Endothelial cell of umbilical vein (primary cell): Measurements from ENCODE around the gene ZNF22. TPM values are rescaled to one million over a fixed set of nuclear protein-coding genes. Genes with fewer than 3 reads are reported as not detected.

ENCODE experiments used
- BruUV-seq: library from RNA; stranded (reverse); fragments of 400-500 nt; replicated peaks from 2 replicates; lab custom pipeline; 2021; lab: Mats Ljungman, UMichigan
- CTCF ChIA-PET: fragments of 300-600, 350-600 bp; sonication (Branson Sonifier 250); formaldehyde crosslinking; loops from one replicate; lab custom pipeline; 2021; ENCODE audit warnings: antibody characterized with exemption, inconsistent platforms; lab: Charles Lee
- POLR2A ChIA-PET: fragments of 300-600, 350-600 bp; sonication (Branson Sonifier 250); formaldehyde crosslinking; loops from one replicate; lab custom pipeline; 2021; ENCODE audit warnings: antibody characterized with exemption, inconsistent platforms; lab: Charles Lee
- DNase-seq: peaks from one replicate; pipeline ENCODE4 v3.0.0-alpha.2; 2011; ENCODE audit warnings: low read depth, low spot score
- FAIRE-seq: peaks from 2 replicates; lab custom pipeline; 2011; peaks lifted over from hg19 to GRCh38; lab: Jason Lieb, UNC
- H2AFZ ChIP-seq: 2 replicates; pipeline ENCODE4 v1.6.0; 2012; ENCODE audit warnings: low read depth, low read length, control low read depth, inconsistent platforms
- H3K27ac ChIP-seq: 2 replicates; pipeline ENCODE4 v1.5.1; 2011; ENCODE audit warnings: low read depth, mild to moderate bottlenecking, control low read depth, low read length, moderate library complexity; ENCODE audit not compliant: insufficient read depth
- H3K27me3 ChIP-seq, 2 experiments: 2 replicates each; pipeline versions ENCODE4 v1.6.0 to v1.6.1; 2011; ENCODE audit warnings: low read length in 2 of 2, mixed read lengths in 1 of 2; ENCODE audit not compliant: control insufficient read depth in 2 of 2, insufficient read depth in 2 of 2
- H3K36me3 ChIP-seq, 2 experiments: 2 replicates in 1 of 2; 3 replicates in 1 of 2; pipeline ENCODE4 v1.5.1; 2011; ENCODE audit warnings: low read length in 2 of 2, mild to moderate bottlenecking in 1 of 2, moderate library complexity in 1 of 2; ENCODE audit not compliant: control insufficient read depth in 2 of 2, insufficient read depth in 2 of 2; ENCODE audit errors: extremely low read depth in 1 of 2
- H3K4me1 ChIP-seq: 3 replicates; pipeline ENCODE4 v1.5.1; 2011; ENCODE audit warnings: mild to moderate bottlenecking, low read length; ENCODE audit not compliant: control insufficient read depth, insufficient read depth; ENCODE audit errors: extremely low read depth
- H3K4me2 ChIP-seq: 2 replicates; pipeline ENCODE4 v1.6.1; 2011; ENCODE audit warnings: low read length, control low read depth, mixed read lengths; ENCODE audit not compliant: insufficient read depth
- H3K4me3 ChIP-seq, 3 experiments: fragments of 200-600 bp in 1 of 3; sonication (generic), shearing (Covaris generic) in 1 of 3; replicated peaks in 1 of 3; 2 replicates each; pipeline ENCODE4 v1.5.1; 2011 to 2016; ENCODE audit warnings: control low read depth in 3 of 3, low read length in 3 of 3, mild to moderate bottlenecking in 2 of 3, inconsistent platforms in 1 of 3, low read depth in 1 of 3, moderate library complexity in 1 of 3; ENCODE audit not compliant: insufficient read depth in 1 of 3
- H3K79me2 ChIP-seq: 2 replicates; pipeline ENCODE4 v1.6.0; 2012; ENCODE audit warnings: low read length, inconsistent platforms; ENCODE audit not compliant: control insufficient read depth, insufficient read depth
- H3K9ac ChIP-seq: replicated peaks from 2 replicates; pipeline ENCODE3; 2011; ENCODE audit warnings: low read length, control low read depth; ENCODE audit not compliant: insufficient read depth; ENCODE audit errors: extremely low read depth
- H3K9me1 ChIP-seq: replicated peaks from 3 replicates; pipeline ENCODE4 v1.6.0; 2011; ENCODE audit warnings: mild to moderate bottlenecking, low read length; ENCODE audit not compliant: control insufficient read depth, insufficient read depth; ENCODE audit errors: extremely low read depth
- H3K9me3 ChIP-seq: replicated peaks from 2 replicates; pipeline ENCODE4 v1.5.1; 2012; ENCODE audit warnings: low read length, inconsistent platforms; ENCODE audit not compliant: control insufficient read depth, insufficient read depth
- H4K20me1 ChIP-seq: replicated peaks from 2 replicates; pipeline ENCODE3; 2011; ENCODE audit warnings: mild to moderate bottlenecking, low read length; ENCODE audit not compliant: control insufficient read depth, insufficient read depth; ENCODE audit errors: extremely low read depth
- JUN ChIP-seq: IDR thresholded peaks from 2 replicates; pipeline ENCODE4 v1.6.1; 2011; ENCODE audit warnings: borderline replicate concordance, low read depth; ENCODE audit not compliant: insufficient read length, insufficient read depth
- MYC ChIP-seq: IDR thresholded peaks from one replicate; pipeline ENCODE4 v1.6.1; 2011; ENCODE audit warnings: mild to moderate bottlenecking, low read depth, low read length
- dilution Hi-C: fragments of 300-500 bp; cut with MboI; formaldehyde crosslinking; loops from one replicate; pipeline ENCODE4 v1.15.0; 2019; ENCODE audit warnings: low sequenced_read_pairs; ENCODE audit not compliant: extremely low pct_ligation_motif_present
- intact Hi-C: fragments of 100-400 bp; cut with micrococcal nuclease; formaldehyde crosslinking; loops from one replicate; pipeline ENCODE4 v1.10.0; 2022
- polyA plus RNA-seq, 4 experiments: library from polyadenylated mRNA; depleted of rRNA in 3 of 4; stranded (reverse) in 3 of 4; unstranded in 1 of 4; fragments of >200 nt; gene quantifications; 2 replicates each; pipeline versions ENCODE4 v1.2.1 to v1.2.3, GENCODE V29; 2011 to 2012; ENCODE audit warnings: missing spikeins in 1 of 4
- total RNA-seq: library from RNA; stranded (reverse); gene quantifications from 2 replicates; pipeline ENCODE4 v1.2.3, GENCODE V29; 2021

The ZNF22 gene
- total and polyA plus RNA-seq, 2 donors (not counting 3 experiments of a cell fraction or from before 2014, with no cell fraction given), result 21.0 to 48.7 TPM

GRCh38 chr10:45053569-45054100 lies 52.9 kb downstream of the ZNF22 start:
- Histone ChIP-seq H3K9ac (no peak overlapping the region), H4K20me1 (no peaks in the 10 kb centered on the region), H3K4me3 (no peak overlapping the region), H3K27ac (no peak overlapping the region), H3K4me2 (no peak overlapping the region), H2AFZ (no peak overlapping the region), H3K79me2 (no peaks in the 10 kb centered on the region), H3K27me3 (no peaks in the 10 kb centered on the region), H3K9me1 (no peaks in the 10 kb centered on the region), H3K4me1 (peaks cover 7% of the 10 kb centered on the region), H3K36me3 (no peaks in the 10 kb centered on the region), H3K9me3 (no peaks in the 10 kb centered on the region)
- ChIA-PET POLR2A (no interaction called here), CTCF (no interaction called here)
- no TSS peak for BruUV-seq
- intact Hi-C loops (no loop called here), dilution Hi-C loops (no loop called here)
- DNase-seq, result no peak
- no peak for FAIRE-seq
- TF ChIP-seq MYC, result no peak
- no peak for TF ChIP-seq JUN

Other genes with a start within 250 kb of the ZNF22 start
- gene TMEM72, start 89.6 kb upstream of the ZNF22 start, total RNA-seq, result not detected in 2 replicates
- not detected in 2 replicates for gene TMEM72, start 89.6 kb upstream of the ZNF22 start, polyA plus RNA-seq
- 4.6 and 7.6 TPM in 2 replicates for gene RASSF4, start 41.1 kb upstream of the ZNF22 start, total RNA-seq
- 8.2 and 9.8 TPM in 2 replicates for gene RASSF4, start 41.1 kb upstream of the ZNF22 start, polyA plus RNA-seq
- gene DEPP1, start 22.1 kb upstream of the ZNF22 start, total RNA-seq, result 318 and 364 TPM in 2 replicates
- gene DEPP1, start 22.1 kb upstream of the ZNF22 start, polyA plus RNA-seq, result 849 and 951 TPM in 2 replicates